KMS-11 (cell line): ENCODE data around the gene SLAMF7.

Experiments used
- H2AFZ ChIP-seq: fragments of 200-600 bp; sonication (generic); 2 replicates; pipeline ENCODE4 v1.6.1; 2016; ENCODE audit warnings: antibody characterized with exemption, mixed run types, low read depth
- H3K27ac ChIP-seq: fragments of 200-600 bp; sonication (generic); 2 replicates; pipeline ENCODE4 v1.6.1; 2016; ENCODE audit warnings: mild to moderate bottlenecking, mixed run types
- H3K27me3 ChIP-seq: fragments of 200-600 bp; sonication (generic); 2 replicates; pipeline ENCODE4 v1.6.1; 2017; ENCODE audit warnings: mild to moderate bottlenecking, low read depth, mixed run types, moderate library complexity; ENCODE audit not compliant: insufficient read depth
- H3K36me3 ChIP-seq: fragments of 200-600 bp; sonication (generic); 2 replicates; pipeline ENCODE4 v1.6.1; 2017; ENCODE audit warnings: mild to moderate bottlenecking, mixed run types; ENCODE audit not compliant: insufficient read depth
- H3K4me1 ChIP-seq: fragments of 200-600 bp; sonication (generic); 2 replicates; pipeline ENCODE4 v1.6.1; 2016; ENCODE audit warnings: mild to moderate bottlenecking, low read depth, mixed run types; ENCODE audit not compliant: poor library complexity, severe bottlenecking
- H3K4me2 ChIP-seq: fragments of 200-600 bp; sonication (generic); 2 replicates; pipeline ENCODE4 v1.7.0; 2016; ENCODE audit warnings: mild to moderate bottlenecking, mixed run types
- H3K4me3 ChIP-seq: fragments of 200-600 bp; sonication (generic); IDR thresholded peaks from 2 replicates; pipeline ENCODE4 v1.6.1; 2017; ENCODE audit warnings: low read depth, low read length, mixed read lengths; ENCODE audit not compliant: insufficient read depth
- H3K79me2 ChIP-seq: fragments of 200-600 bp; sonication (generic); 2 replicates; pipeline ENCODE4 v1.6.1; 2016; ENCODE audit warnings: low read depth, mixed run types; ENCODE audit not compliant: insufficient read depth
- H3K9ac ChIP-seq: fragments of 200-600 bp; sonication (generic); 2 replicates; pipeline ENCODE4 v1.6.1; 2016; ENCODE audit warnings: mild to moderate bottlenecking, mixed run types
- H4K20me1 ChIP-seq: fragments of 200-600 bp; sonication (generic); 2 replicates; pipeline ENCODE4 v1.6.1; 2016; ENCODE audit warnings: mild to moderate bottlenecking, mixed run types; ENCODE audit not compliant: insufficient read depth
- TF ChIP-seq, protein P1 (sequence below): fragments of 200-600 bp; sonication (generic); conservative IDR thresholded peaks from 2 replicates; pipeline ENCODE4 v1.6.1; 2017; ENCODE audit warnings: low read depth, mild to moderate bottlenecking, antibody characterized with exemption, low read length, moderate library complexity, mixed read lengths

SLAMF7 gene

DNA sequence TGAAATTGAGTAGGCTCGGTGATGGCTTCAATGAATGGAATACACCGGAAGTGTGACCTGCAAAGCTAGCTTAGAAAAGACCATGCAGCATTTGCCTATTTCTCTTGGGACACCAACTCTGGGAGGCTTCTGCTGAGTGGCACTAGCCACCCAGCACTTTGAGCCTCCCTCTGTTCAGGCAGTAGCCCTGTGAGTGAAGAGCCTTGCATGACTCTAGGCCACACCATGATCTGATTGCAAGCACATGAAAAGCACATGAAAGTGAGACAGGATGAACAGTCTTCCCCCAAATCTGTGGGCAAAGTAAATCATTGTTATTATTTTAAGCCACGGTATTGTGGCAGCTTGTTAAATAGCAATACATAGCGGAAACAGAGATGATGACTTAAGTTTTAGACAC lies 30.2 kb upstream of the SLAMF7 start:
- Histone ChIP-seq H3K4me1 (peaks cover 77% of the 10 kb centered on the region), H3K4me2 (peak overlapping the region; percentile 98), H3K79me2 (no peaks in the 10 kb centered on the region; the same call in 1 of the 2 replicates)

DNA sequence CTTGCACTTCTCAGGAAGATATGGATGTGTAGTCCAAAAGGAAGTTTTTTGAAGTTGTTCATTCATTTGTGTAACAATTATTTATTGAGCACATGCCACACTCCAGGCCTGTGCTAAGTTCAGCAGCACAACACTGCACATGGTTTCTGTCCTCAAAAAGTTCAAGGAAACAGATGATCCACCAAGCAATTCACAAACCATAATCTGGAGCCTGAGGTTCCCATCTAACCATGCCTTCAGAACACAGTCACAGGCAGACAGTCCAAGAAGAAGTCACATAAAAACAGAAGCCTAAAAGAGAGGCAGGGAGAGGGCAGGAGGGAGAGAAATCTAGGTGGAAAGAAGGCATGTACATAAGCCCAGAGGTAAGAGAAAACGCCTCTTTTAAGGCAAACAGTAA lies 29.3 kb upstream of the SLAMF7 start:
- no peak overlapping the region for H3K4me3 ChIP-seq
- H3K27me3 ChIP-seq, result no peaks in the 10 kb centered on the region
- no peak overlapping the region; the same call in 1 of the 2 replicates for H3K27ac ChIP-seq
- no peaks in the 10 kb centered on the region; the same call in 1 of the 2 replicates for H3K79me2 ChIP-seq
- peak overlapping the region; percentile 98 for H3K4me2 ChIP-seq
- TF ChIP-seq, protein P1, sequence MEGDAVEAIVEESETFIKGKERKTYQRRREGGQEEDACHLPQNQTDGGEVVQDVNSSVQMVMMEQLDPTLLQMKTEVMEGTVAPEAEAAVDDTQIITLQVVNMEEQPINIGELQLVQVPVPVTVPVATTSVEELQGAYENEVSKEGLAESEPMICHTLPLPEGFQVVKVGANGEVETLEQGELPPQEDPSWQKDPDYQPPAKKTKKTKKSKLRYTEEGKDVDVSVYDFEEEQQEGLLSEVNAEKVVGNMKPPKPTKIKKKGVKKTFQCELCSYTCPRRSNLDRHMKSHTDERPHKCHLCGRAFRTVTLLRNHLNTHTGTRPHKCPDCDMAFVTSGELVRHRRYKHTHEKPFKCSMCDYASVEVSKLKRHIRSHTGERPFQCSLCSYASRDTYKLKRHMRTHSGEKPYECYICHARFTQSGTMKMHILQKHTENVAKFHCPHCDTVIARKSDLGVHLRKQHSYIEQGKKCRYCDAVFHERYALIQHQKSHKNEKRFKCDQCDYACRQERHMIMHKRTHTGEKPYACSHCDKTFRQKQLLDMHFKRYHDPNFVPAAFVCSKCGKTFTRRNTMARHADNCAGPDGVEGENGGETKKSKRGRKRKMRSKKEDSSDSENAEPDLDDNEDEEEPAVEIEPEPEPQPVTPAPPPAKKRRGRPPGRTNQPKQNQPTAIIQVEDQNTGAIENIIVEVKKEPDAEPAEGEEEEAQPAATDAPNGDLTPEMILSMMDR, result no peak
- peaks cover 83% of the 10 kb centered on the region for H3K4me1 ChIP-seq
- H3K9ac ChIP-seq, result no peak overlapping the region
- no peak overlapping the region for H2AFZ ChIP-seq
- no peaks in the 10 kb centered on the region for H4K20me1 ChIP-seq
- H3K36me3 ChIP-seq, result no peaks in the 10 kb centered on the region

More for the DNA sequence above, 30.2 kb upstream of the SLAMF7 start:
- H2AFZ ChIP-seq, result no peak overlapping the region
- H4K20me1 ChIP-seq, result no peaks in the 10 kb centered on the region
- H3K4me3 ChIP-seq, result no peak overlapping the region
- H3K27ac ChIP-seq, result no peak overlapping the region; the same call in 1 of the 2 replicates
- TF ChIP-seq, protein P1, result no peak
- no peaks in the 10 kb centered on the region for H3K36me3 ChIP-seq
- H3K27me3 ChIP-seq, result no peaks in the 10 kb centered on the region
- H3K9ac ChIP-seq, result no peak overlapping the region

DNA sequence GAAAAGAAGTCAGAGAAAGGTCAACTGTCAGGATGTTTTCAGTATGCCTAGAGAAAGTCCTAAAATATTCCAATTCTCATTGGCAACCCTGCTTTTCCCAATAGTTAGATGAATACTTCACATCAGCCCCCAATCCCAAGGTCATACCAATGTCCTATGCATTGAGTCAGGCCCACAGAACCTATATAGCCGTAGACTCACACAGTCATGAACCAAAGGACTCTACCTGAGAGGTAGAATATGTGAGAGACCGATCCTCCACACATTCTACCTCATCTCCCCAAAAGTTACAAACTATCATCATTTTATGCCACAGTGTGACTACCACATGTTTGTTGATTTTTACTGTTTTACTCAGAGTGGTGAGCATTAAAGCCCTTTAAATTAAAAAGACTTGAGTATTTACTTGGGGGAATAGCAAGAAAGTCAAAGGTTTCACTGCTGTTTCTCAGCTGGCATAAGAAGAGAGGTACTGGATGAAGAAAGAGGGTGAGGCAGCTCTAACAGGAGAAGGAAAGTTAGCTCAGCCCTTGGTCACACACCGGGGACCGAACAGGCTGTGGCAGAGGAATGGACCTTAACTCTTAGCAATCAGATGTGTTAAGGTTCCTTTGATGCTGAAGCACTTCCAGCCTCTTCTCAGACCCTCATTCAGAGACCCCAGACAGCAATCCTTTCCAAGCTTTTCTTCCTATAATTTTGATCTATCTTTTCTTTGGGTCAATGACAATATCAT lies 28.4 kb upstream of the SLAMF7 start:
- H3K4me3 ChIP-seq, result peak overlapping the region; percentile 94

DNA sequence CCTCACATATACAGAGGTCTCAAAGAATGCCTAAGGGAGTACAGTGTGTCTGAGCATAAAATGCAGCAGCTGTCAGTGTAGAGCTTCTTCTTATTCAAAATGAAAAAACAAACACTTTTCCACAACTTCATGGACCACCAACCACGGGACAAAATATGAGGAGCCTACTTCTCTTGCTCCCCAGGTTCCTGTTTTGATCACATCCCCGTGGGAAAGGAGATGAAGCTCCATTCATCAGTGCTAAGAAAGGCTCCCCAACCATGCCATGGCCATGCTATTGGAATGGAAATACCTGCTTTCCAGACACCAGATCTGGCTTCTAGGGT lies 27.8 kb upstream of the SLAMF7 start:
- Histone ChIP-seq H3K9ac (peak overlapping the region; percentile 62), H3K4me1 (peaks cover 87% of the 10 kb centered on the region), H4K20me1 (no peaks in the 10 kb centered on the region), H3K27ac (peak overlapping the region; percentile 71), H3K4me3 (peak overlapping the region; percentile 94), H3K27me3 (no peaks in the 10 kb centered on the region), H2AFZ (peak overlapping the region; percentile 78), H3K79me2 (no peaks in the 10 kb centered on the region; the same call in 1 of the 2 replicates), H3K4me2 (peak overlapping the region; percentile 98), H3K36me3 (no peaks in the 10 kb centered on the region)
- TF ChIP-seq, protein P1, result no peak

More for the DNA sequence above, 28.4 kb upstream of the SLAMF7 start:
- Histone ChIP-seq H3K27ac (peak overlapping the region; percentile 71; the same call in 1 of the 2 replicates), H4K20me1 (no peaks in the 10 kb centered on the region), H3K4me1 (peaks cover 88% of the 10 kb centered on the region), H3K9ac (peak overlapping the region; percentile 62; the same call in 1 of the 2 replicates), H3K79me2 (no peaks in the 10 kb centered on the region; the same call in 1 of the 2 replicates), H2AFZ (peak overlapping the region; percentile 78), H3K36me3 (no peaks in the 10 kb centered on the region), H3K4me2 (peak overlapping the region; percentile 98), H3K27me3 (no peaks in the 10 kb centered on the region)
- TF ChIP-seq, protein P1, result no peak
